Esophagus muscularis mucosa (tissue), 4 donors: ENCODE measurements around the gene RAB3C.

Experiments used
- CTCF ChIP-seq, 3 experiments: fragments of 200-600 bp in 2 of 3; fragments of 450-650 bp in 1 of 3; sonication (generic) in 2 of 3; IDR thresholded peaks; one replicate each; pipeline ENCODE4 v1.5.1; 2017 to 2019; ENCODE audit warnings: antibody characterized with exemption in 3 of 3, mild to moderate bottlenecking in 2 of 3, moderate library complexity in 1 of 3
- EP300 ChIP-seq: sonication (generic); formaldehyde crosslinking; IDR thresholded peaks from one replicate; pipeline ENCODE4 v1.6.1; 2017; ENCODE audit warnings: antibody characterized with exemption
- POLR2A ChIP-seq: fragments of 450-650 bp; IDR thresholded peaks from one replicate; pipeline ENCODE4 v1.6.1; 2017; ENCODE audit warnings: antibody characterized with exemption, moderate library complexity, mild to moderate bottlenecking, low read depth
- POLR2AphosphoS5 ChIP-seq, 2 donors: sonication (generic); formaldehyde crosslinking; IDR thresholded peaks; one replicate each; pipeline ENCODE4 v1.6.1; 2017; ENCODE audit warnings: antibody characterized with exemption in 2 of 2

GRCh38 chr5:58680503-58680902, 97.6 kb downstream of the RAB3C start:
- TF ChIP-seq CTCF (IDR thresholded peaks at IDR 0.05) (no peak), POLR2AphosphoS5 (IDR thresholded peaks at IDR 0.05) (no peak), POLR2A (no peak), EP300 (no peak)
